ENCODE data around the gene PPP3R1.
A peak's percentile ranks its signal among the peaks of the same experiment; 100 is the strongest.

The PPP3R1 gene, protein sequence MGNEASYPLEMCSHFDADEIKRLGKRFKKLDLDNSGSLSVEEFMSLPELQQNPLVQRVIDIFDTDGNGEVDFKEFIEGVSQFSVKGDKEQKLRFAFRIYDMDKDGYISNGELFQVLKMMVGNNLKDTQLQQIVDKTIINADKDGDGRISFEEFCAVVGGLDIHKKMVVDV

DNA sequence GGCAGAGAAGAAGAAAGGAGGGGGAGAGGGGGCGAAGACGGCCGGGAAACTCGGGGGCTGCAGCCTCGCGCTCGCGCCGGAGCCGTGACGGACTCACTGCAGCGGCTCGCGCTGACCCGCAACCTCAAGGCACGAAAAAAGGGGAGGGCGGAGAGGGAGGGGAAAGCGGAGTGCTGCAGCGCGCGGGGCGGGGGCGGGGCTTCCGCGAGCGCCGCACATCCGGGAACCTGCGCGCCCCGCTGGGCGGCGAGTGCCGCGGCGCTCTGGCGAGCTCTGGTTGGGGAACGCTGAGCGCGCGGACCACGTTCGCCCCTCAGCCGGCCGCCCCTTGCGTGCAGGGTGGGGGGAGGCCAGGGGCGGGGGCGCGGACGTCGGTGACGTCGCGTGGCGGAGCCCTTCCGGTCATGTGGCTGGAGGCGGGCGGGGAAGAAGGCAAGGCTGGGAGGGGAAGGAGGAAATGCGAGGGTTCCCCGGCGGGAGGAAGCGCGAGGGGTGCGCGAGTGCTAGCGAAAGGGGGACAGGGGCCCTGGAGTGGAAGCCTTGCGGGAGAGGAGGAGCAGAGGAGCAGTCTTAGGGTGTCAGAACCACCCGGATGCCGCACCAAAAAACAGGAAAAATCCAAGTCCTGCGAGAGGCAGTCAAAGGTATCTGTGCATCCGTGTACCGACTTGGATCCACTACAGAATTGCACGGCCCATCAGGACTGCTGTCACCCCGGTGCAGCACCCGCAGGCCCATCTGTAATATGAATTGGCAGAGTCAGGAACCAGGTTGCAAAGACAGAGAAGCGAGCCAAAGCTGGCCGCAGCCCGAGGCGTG, at the start of gene PPP3R1:
PPP3R1 (minus strand) TSS at position 133 of the 819 bp plus-strand sequence. CDS start 405 bp downstream, outside the sequence.
- DNase-seq = peak; percentile 86

DNA sequence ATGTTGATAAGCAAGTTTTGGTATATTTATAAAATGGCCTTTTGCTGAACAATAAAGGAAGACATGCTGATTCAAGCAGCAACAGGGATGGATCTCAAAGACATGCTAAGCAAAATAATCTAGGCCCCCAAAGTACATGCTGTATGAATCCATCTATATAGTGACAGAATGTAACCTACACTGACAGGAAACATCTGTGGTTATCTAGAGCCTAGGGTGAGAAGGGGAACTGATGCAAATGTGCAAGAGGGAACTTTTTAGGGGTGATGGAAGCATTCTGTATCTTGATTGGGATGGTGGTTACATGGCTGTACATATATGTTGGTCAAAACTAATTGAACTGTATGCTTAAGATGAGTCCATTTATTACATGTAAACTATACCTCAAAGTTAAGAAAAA, 43.2 kb upstream of the PPP3R1 start:
- DNase-seq = no peak

DNA sequence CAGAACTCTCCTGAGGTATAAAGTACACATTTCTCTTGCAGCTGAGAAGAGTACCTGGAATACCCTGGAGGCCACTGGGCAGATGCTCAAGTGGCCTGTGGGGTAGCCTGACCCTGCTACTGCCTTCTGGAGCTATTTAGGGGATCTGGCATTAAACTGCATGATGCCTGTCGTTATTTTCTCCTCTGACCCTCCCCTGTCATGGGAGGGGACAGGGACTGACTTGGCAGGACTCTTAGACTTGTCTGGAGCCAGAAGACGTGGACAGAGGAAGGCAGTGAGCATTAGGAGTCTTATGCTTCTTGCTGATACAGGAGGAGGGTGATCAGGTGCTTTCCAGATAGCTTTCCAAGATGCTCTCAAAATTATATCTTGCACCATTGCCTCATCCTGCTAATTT, 42.6 kb upstream of the PPP3R1 start:
- DNase-seq = no peak

DNA sequence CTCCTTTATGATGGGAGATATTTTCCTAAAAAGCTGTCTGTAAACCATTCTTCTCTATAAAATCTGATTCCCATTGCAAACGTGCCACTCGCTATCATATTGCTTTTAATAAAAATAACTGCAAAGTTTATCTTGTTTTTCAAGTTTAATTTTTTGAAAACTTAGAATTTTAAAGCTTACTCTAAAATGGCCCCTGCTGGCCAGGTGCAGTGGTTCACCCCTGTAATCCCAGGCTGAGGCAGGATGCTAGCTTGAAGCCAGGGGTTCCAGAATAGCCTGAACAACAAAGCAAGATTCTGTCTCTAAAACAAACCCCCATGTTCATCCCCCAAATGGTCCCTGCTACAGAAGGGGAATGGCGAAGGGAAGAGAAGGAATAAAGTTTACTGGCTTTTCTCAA, 41.9 kb upstream of the PPP3R1 start:
- DNase-seq = no peak

DNA sequence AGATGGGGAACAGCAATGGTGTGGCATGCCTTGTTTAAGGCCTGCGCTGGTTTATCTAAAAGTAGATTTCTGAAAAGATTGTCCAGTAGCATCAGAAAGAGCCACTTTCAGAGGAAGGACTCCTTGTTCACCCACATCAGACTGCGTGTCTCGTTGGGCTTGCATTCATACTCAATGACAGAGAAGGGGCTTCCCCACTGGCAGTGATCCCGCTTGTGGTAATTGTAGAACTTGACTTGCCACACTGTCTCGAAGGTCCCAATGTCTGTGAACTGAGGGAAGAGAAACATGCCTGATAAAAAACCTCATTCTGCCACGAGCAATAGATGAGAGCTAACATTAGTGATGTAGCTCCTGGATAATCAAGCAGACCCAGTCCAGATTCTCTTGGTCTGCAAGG, 41.4 kb upstream of the PPP3R1 start:
- no peak for DNase-seq

DNA sequence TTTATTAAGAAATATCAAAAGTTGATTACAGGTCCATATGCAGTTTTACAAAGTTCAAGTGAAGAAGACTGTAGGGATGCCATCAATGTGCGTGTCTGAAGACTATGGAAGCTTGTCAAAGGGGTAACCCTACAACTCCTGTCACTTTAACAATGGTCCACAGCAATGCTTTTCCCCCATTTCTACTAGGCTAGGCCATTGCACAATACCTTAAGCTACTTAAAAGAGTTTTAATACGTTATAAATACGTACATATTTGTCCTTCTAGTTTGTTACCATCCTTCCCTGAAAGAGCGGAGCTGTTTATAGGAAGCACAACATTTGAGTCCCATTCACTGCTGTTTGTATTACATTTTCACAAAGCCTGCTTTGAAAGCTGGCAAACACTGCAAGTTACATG, 40.7 kb upstream of the PPP3R1 start:
- no peak for DNase-seq

DNA sequence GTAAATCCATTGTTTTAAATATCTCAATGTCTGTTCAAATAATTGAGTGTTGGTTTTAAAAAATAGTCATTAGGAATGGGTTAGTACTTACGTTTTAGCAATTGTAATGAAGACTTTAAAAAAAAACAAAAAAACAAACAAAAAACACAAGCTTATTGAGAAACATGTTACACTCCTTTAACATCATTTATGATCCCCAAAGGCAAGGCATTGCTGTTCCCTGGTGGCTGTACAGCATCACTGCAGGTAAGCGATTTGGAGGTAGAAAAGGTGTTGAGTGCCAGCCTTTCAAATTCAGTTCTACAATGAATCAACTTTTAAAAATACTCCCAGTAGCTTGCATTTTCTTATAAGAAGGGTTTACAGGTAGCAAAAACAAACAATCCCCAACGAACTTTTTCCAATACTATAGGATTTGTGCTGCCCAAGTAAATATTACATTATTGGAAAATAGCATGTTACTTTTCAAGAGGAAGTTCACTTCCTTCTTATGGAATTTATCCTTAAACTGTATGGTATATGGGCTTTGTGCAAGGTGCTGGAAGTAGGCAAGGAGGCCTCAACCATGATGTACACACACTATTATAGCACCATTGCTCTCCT, 39.9 kb upstream of the PPP3R1 start:
- no peak for DNase-seq

DNA sequence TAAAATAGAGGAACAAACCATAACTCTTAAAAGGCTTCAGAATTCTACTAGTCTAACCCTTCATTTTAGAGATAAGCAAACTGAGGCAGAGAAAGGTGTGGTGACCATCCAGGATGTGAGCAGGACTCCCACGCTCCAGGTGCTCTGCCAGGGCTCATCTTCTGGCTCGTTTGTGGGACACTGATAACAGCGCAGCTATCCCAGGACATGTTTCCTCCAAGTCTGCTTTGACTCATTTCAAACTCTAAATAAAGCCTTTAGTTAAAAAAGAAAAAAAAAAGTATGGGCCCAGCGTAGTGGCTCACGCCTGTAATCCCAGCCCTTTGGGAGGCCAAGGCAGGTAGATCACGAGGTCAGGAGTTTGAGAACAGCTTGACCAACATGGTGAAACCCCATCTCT, 39.0 kb upstream of the PPP3R1 start:
- DNase-seq = no peak

DNA sequence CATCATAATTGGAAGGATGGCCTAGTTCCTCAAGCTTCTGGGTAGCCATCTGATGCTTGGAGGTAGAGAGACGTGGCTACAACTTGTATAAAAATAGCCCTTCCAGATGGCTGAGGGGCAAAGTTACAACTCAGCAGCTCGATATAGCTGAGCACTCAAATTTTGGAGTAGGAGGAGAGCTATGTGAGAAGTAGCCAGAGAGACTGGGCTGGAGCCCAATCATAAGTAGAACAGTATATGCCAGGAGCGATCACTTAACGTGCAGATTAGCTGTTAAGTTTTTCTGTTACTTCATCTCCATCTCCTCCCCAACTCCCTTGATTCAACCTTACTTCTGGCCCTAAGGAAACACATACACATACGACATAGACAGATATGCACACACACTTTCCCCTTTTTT, 38.6 kb upstream of the PPP3R1 start:
- DNase-seq = no peak

DNA sequence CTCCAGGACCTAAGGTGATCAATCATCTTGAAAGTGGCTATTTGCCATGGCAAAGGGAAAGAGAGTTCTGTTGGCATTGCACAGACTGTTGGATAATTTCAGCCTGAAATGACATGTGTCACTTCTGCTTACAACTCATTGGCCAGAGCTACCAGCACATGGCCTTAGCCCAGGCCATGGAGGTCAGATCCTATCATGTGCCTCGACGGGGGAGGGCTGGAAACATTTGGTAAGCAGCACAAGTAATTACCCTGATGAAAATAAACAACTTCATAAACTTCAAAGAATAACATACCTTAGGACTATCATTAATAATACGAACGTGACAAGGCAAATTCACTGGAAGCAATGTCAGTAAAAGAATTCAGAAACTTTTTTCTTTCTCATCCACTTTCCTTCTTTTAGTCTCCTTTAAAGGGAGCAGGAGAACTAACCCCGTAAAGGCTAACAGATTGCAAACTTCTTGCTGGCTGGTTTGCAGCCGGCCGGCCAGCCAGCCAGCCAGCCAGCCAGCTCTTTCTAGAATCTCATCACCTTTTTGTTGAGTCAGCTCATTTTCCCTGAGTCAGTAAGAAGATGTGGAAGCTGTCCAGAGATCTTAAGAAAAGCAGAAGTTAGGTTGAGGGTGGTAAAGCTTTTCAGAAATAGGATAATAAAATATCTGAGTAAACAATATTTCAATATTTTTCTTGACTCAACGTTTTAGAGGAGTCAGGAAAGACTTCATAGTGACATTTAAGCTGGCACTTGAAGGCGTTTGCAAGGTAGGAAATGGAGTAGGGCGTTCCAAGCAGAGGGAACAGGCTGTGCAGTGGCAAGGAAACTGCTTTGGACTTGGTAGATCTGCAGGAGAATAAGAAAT, 35.5 kb upstream of the PPP3R1 start:
- DNase-seq = no peak

DNA sequence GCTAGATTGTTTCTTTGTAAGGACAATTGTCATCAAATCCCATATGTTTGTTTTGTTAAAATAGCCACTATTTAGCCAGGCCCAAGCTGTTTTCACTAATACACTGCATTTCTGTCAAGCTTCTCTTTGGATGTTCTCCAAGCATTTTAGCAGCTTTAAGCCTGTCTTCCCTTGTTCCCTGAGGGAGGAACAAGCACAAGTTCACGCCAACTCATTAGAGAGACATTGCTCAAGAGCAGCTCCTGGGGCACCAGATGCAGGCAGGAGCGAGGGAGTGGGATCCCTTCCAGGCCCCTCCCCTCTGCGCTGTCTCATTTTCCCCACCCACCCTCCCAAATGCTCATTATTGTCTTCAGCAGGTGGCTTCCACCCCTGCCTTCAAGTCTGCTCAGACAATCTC, 32.6 kb upstream of the PPP3R1 start:
- DNase-seq = no peak

DNA sequence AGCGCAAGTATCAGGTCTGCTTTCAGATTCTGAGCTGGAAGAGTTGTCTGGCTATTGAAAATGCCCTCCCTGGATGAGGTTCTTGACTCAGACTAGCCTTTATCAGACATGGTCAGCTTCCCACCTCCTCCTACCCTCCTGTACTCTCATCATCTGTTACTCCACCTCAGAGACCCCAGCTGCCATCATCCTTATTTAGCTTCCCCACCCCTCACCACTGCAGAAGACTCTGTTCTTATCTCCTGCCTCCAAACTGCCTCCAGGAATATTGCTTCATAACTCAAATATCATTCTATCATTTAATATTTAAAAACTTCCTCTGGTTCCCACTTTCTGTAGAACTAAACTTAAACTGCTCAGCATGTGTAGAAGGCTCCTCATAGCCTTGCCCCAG, 31.1 kb upstream of the PPP3R1 start:
- DNase-seq = no peak

DNA sequence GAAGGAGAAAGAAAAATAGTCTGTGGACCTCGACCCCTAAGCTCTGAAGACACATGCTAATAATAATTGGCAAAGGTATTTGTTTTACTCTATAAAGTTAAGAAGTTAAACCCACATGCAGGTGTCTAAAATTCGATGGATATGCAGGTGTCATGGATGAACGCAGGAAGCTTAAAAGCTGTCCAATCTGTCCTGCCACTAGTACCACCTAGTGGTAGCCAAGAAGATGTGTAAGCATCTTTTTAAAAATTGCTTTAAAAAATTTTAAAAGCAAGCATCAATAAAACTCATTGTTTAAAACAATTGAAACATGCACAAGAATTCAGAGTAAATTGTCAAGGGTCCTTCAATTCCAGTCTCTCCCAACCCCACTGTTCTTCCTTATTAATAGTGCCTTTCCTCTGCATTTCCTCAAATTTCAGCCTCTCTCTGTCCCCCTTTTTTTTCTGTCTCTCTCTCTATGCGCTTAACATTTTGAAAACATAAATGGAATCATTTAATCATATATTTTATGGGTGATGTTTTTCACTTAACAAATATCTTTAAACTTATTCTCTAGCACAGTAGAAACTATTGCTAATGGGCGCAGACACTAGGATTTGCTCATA, 30.6 kb upstream of the PPP3R1 start:
- DNase-seq = no peak

DNA sequence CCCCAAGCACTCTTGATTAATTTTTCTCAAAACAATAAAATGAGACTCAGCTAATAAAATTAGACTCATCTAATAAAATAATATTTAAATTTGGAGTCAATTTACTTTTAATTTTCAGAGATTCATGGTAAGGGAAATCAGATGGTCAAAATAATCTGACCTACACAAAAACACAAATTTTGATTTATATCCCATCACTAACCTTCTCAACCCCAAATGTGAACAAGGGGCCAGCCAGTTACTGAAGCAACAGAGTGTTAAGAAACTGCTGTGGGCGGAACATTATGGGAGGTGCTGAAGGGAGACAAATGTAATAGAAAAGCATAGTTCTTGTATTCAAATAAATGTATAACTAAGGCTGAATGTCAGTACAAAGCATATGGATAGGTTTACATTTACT, 28.5 kb upstream of the PPP3R1 start:
- no peak for DNase-seq

DNA sequence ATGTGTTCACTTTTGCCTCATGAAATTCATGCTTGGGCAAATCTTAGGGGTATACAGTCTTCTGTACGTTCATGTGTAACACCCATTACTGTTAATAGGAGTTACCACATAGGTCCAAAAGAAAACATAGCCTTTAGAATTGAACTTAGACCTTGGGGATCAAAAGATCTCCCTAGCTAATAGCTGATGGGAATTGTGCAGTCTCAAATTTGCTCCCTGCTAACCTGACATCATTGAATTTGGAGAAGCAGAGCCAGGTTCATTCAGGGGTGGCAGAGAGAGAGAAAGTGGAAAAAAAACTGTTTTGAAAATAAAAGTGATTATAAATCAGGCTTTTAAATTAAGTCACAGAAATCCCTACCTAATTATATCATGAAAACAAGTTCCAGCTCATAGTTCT, 28.0 kb upstream of the PPP3R1 start:
- DNase-seq = no peak

DNA sequence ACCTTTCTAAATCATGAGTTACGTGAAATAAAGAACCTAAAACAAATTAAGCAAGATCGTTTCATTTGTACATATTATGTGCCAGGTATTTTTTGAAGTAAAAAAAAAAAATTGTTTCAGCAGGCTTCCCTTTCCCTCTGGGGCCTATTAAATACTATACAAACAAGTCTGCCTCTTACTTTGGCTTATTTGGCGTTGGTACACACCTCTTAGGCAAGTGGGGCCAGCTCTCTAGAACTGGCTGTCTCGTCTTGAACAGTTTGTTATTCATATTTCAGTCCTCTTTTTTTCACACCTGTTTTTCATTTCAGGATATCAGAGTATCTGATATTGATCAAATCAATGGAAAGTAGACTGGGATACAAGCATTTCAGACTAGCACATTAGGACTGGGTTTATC, 27.4 kb upstream of the PPP3R1 start:
- DNase-seq = no peak

DNA sequence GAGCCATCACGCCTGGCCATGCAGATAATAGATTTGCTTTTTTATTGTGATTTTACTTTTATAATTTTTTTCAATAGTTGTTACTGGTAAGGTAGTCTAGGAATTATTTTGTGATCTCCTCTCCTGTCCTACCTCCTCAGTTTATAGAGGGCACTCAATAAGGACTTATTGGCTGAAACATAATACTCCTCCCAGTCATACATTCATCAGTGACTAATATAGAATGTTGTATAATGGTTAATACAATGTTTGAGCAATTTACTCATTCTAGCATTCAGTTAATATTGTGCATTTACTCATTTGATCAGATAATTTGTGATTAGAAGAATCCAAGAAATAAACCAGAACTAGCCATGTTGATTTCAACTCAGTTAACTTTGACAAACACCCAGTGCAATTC, 25.8 kb upstream of the PPP3R1 start:
- DNase-seq = no peak

DNA sequence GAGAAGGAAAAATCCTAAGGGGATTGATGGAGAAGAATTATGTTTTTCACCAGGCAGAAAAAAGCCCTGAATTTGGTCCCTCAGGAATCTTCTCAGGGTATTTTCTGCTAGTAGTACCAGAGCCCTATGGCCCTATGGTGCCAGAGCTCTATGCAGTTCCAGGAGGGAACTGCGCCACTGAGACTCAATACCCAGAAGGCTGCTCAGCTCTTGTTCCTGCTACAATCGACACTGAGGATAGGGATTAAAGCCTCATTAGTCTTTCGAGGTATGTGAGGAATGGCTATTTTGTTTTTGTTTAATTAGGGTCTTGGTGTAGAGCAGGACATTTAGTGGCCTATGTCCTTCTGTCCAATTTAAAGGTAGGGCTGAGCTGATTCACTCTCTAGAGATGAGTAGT, 21.7 kb upstream of the PPP3R1 start:
- no peak for DNase-seq

DNA sequence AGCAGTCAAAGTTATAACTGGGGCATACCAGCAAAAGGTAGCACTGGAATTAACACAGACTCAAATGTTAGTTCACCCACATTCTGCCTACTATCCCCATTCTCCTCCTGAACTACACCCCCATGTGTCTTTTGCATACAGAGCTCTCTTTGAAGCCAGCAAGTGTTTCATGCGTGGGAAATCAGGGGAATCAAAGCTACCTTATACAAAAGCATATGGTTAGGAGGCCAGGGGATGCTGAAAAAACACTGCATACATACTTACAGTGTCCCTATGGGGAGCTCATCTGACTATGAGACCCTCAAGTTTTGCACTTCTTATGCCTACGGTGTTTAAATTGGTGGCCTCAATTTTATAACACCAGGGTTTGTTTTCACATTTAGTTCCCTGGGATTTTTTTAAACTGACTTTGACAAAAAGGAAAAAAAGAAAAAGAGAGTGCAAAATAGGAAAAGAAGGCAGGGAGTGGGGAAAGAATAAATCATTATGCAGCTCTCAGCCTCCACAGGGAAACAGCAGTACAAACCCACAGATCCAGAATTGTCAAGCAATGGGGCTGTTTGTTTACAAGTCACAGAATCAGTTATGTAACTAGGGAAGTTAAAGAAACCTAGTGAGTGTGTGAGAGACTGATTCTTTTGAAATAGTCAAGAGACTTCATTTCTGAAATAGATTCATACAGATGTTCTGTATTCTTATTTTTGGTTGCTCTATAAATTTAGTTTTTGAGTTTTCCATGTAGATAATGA, 20.1 kb upstream of the PPP3R1 start:
- DNase-seq = no peak

DNA sequence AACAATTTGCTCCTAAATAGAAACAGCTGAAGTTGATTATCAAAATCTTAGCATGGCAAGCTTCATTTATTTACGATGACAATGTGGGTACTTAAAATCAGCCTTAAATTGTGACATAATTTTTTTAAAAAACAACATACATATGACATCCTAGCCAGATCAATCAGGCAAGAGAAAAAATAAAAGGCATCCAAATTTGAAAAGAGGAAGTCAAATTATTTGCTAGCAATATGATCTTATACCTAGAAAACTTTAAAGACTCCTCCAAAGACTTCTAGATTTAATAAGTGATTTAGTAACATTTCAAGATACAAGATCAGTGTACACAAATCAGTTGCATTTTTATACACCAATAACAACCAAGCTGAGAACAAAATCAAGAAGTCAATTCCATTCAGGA, 14.3 kb upstream of the PPP3R1 start:
- no peak for DNase-seq

DNA sequence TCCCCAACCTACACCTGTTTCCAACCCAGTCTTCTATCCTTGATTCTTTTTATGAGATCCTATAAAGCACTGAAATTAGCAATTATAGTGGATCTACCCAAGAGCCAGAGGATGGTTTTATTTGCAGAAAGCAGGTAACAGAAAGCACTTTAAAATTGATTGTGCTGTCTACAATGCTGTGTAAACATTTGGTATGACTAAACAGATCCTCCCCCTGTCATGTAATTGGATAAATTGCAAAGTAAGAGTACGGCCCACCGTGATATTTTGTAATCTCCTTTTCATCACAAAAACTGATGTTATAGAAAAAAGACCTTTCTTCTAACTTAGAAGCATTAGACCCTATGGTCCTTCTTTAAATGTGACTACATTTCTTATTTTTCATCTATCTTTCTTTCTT, 11.3 kb upstream of the PPP3R1 start:
- DNase-seq = no peak

DNA sequence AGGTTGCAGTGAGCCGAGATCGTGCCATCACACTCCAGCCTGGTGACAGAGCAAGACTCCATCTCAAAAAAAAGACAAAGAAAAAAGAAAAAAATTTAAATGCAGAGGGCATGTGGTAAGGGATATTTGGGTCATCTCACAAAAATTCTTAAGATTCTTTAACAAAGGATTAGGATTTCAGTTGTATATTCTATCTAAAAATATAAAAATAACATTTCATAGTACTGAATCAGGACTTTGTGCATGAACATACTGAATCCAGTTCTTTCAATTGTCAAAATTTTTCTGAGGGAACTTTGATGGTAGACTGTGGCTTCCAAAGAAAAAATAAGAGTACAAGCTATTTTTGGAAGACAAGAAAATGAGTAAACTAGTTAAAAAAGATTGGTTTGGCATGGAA, 6.5 kb upstream of the PPP3R1 start:
- DNase-seq = no peak
